KMS-11 (cell line): ENCODE data around the gene TRIM15.
A peak's percentile ranks its signal among the peaks of the same experiment; 100 is the strongest.
"Not testable (repeated sequence)": the region's sequence is repeated elsewhere in the genome, so short reads cannot be mapped to it uniquely, and the experiment has no call there.

Source experiments
- H2AFZ ChIP-seq: fragments of 200-600 bp; sonication (generic); 2 replicates; pipeline ENCODE4 v1.6.1; 2016; ENCODE audit warnings: antibody characterized with exemption, mixed run types, low read depth
- H3K27ac ChIP-seq: fragments of 200-600 bp; sonication (generic); 2 replicates; pipeline ENCODE4 v1.6.1; 2016; ENCODE audit warnings: mild to moderate bottlenecking, mixed run types
- H3K27me3 ChIP-seq: fragments of 200-600 bp; sonication (generic); 2 replicates; pipeline ENCODE4 v1.6.1; 2017; ENCODE audit warnings: mild to moderate bottlenecking, low read depth, mixed run types, moderate library complexity; ENCODE audit not compliant: insufficient read depth
- H3K36me3 ChIP-seq: fragments of 200-600 bp; sonication (generic); 2 replicates; pipeline ENCODE4 v1.6.1; 2017; ENCODE audit warnings: mild to moderate bottlenecking, mixed run types; ENCODE audit not compliant: insufficient read depth
- H3K4me1 ChIP-seq: fragments of 200-600 bp; sonication (generic); 2 replicates; pipeline ENCODE4 v1.6.1; 2016; ENCODE audit warnings: mild to moderate bottlenecking, low read depth, mixed run types; ENCODE audit not compliant: poor library complexity, severe bottlenecking
- H3K4me2 ChIP-seq: fragments of 200-600 bp; sonication (generic); 2 replicates; pipeline ENCODE4 v1.7.0; 2016; ENCODE audit warnings: mild to moderate bottlenecking, mixed run types
- H3K4me3 ChIP-seq: fragments of 200-600 bp; sonication (generic); IDR thresholded peaks from 2 replicates; pipeline ENCODE4 v1.6.1; 2017; ENCODE audit warnings: low read depth, low read length, mixed read lengths; ENCODE audit not compliant: insufficient read depth
- H3K79me2 ChIP-seq: fragments of 200-600 bp; sonication (generic); 2 replicates; pipeline ENCODE4 v1.6.1; 2016; ENCODE audit warnings: low read depth, mixed run types; ENCODE audit not compliant: insufficient read depth
- H3K9ac ChIP-seq: fragments of 200-600 bp; sonication (generic); 2 replicates; pipeline ENCODE4 v1.6.1; 2016; ENCODE audit warnings: mild to moderate bottlenecking, mixed run types
- H4K20me1 ChIP-seq: fragments of 200-600 bp; sonication (generic); 2 replicates; pipeline ENCODE4 v1.6.1; 2016; ENCODE audit warnings: mild to moderate bottlenecking, mixed run types; ENCODE audit not compliant: insufficient read depth
- CTCF ChIP-seq: fragments of 200-600 bp; sonication (generic); conservative IDR thresholded peaks from 2 replicates; pipeline ENCODE4 v1.6.1; 2017; ENCODE audit warnings: low read depth, mild to moderate bottlenecking, antibody characterized with exemption, low read length, moderate library complexity, mixed read lengths

The TRIM15 gene

GRCh38 chr6:30163090-30163917 is at the start of gene TRIM15:
Gene TRIM15 (plus strand): TSS chr6:30163546. CDS start chr6:30163685, 139 bp downstream.
- H3K4me1 ChIP-seq, result no peaks in the 10 kb centered on the region
- no peak within 1 kb of the TSS for H3K4me2 ChIP-seq
- no peaks in the 10 kb centered on the region for H3K36me3 ChIP-seq
- H3K27ac ChIP-seq, result no peak within 1 kb of the TSS
- H2AFZ ChIP-seq, result no peak within 1 kb of the TSS
- no peak for TF ChIP-seq CTCF
- H3K27me3 ChIP-seq, result no peaks in the 10 kb centered on the region
- no peak within 1 kb of the TSS for H3K9ac ChIP-seq
- H4K20me1 ChIP-seq, result no peaks in the 10 kb centered on the region
- H3K4me3 ChIP-seq, result no peak within 1 kb of the TSS
- H3K79me2 ChIP-seq, result no peaks in the 10 kb centered on the region

DNA sequence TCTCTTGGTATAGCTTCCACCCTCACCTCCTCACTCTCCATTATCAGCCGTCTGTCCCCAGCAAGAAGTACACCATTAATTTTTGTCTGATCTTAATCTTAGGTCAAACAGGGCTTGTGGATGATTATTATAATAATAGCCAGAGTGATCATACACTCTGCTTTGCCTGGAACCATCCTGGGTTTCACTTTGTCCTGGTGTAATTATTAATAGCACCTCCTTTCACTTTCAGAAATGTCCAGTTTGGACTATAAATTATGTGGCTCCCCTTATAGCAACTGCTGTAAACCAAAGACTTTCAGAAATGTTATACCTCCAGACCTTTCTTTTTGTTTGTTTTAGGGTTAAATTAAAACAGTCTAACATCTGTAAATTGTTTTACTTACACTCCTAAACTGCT is 49.5 kb upstream of the TRIM15 start:
- Histone ChIP-seq H3K36me3 (no peaks in the 10 kb centered on the region), H2AFZ (no peak overlapping the region), H3K27me3 (no peaks in the 10 kb centered on the region)

DNA sequence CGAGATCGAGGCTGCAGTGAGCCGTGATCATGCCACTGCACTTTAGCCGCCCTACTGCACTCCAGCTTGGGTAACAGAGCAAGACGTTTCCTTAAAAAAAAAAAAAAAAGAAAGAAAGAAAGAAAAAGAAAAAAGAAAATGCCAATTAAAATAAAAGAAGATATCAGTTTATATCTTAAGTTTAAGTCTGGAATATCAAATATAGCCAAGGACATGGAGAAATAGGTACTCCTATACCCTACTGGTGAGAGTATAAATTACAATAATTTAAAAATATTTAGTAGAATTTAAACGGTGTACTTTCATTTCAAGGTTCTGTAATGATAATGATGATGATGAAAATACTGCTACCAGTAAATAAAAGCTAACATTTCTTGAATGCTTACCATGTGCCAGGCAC is 46.6 kb upstream of the TRIM15 start:
- H3K4me2 ChIP-seq, result no peak overlapping the region
- no peak overlapping the region for H3K9ac ChIP-seq
- peaks cover 46% of the 10 kb centered on the region for H3K4me1 ChIP-seq
- no peak overlapping the region for H3K4me3 ChIP-seq
- H2AFZ ChIP-seq, result no peak overlapping the region
- no peak overlapping the region for H3K27ac ChIP-seq
- no peaks in the 10 kb centered on the region for H4K20me1 ChIP-seq
- 0 out of 2 replicates have a peak, but pooled peaks have one; percentile 19 for TF ChIP-seq CTCF
- H3K36me3 ChIP-seq, result no peaks in the 10 kb centered on the region
- H3K79me2 ChIP-seq, result no peaks in the 10 kb centered on the region
- H3K27me3 ChIP-seq, result no peaks in the 10 kb centered on the region

More for the DNA sequence above, 49.5 kb upstream of the TRIM15 start:
- H4K20me1 ChIP-seq, result no peaks in the 10 kb centered on the region
- no peaks in the 10 kb centered on the region for H3K79me2 ChIP-seq
- H3K9ac ChIP-seq, result no peak overlapping the region
- H3K4me2 ChIP-seq, result peak overlapping the region; percentile 91
- no peak for TF ChIP-seq CTCF
- peak overlapping the region; percentile 32; the same call in 1 of the 2 replicates for H3K27ac ChIP-seq
- peaks cover 50% of the 10 kb centered on the region for H3K4me1 ChIP-seq
- no peak overlapping the region for H3K4me3 ChIP-seq

DNA sequence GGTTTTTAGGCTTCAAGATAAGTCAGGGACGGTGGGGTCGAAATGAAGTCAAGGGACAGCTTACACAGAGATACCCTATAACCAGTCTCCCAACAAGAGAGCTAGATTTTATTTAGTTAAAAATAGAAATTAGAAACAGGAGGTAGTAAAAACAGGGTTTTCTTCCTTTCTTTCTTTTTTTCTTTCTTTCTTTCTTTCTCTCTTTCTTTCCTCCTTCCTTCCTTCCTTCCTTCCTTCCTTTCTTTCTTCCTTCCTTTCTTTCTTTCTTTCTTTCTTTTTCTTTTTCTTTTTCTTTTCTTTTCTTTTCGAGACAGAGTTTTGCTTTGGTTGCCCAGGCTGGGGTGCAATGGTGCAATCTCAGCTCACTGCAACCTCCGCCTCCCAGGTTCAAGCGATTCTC is 44.7 kb upstream of the TRIM15 start:
- not testable (repeated sequence) for H3K9ac ChIP-seq, H3K27ac ChIP-seq, H3K36me3 ChIP-seq, H3K4me2 ChIP-seq, H3K4me3 ChIP-seq, H3K79me2 ChIP-seq, H3K27me3 ChIP-seq, H4K20me1 ChIP-seq, H2AFZ ChIP-seq
- H3K4me1 ChIP-seq, result peaks cover 27% of the 10 kb centered on the region
